Measurements from ENCODE around the gene CRMP1. TPM values are rescaled to one million over a fixed set of nuclear protein-coding genes. Genes with fewer than 3 reads are reported as not detected.

The CRMP1 gene
- not detected in 2 replicates for total RNA-seq (2014; rRNA removed; shearing (Covaris generic))
- 1.3 and 1.6 TPM in 2 replicates for polyA plus RNA-seq (2016; fragmentation: Nextera tagmentation; extraction: Ambion mirVana)

DNA sequence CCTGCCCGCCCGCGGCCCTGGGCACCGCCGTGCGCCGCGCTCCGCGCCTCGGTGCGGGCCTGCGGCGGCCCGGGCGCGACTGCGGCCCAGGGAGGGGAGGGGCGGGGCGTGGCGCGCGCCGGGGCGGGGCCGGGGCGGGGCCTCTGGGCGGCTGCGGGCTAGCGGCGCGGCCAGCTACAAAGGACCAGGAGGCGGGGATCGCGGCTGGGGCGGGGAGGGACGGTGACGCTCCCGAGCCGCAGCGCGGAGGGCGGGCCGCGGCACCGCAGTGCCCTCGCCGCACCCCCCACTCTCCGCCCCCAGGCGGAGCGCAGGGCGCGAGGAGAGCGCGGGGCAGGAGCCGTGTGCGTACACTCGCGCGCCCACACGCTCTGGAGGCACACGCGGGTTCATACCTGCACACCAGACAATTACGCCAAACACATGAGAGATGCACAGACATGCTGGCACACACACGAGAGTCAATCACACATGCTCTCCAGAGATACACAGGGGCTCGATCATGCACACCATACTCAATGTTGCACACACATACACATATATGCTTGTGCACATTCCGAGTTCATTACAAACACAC lies at the start of gene CRMP1:
TSS of gene CRMP1 (minus strand) at position 83 of the 577 bp plus-strand sequence. CDS start 117 bp downstream, outside the sequence.
- Histone ChIP-seq H3K4me3 (no peak within 1 kb of the TSS), H3K36me3 (ENCODE audit: low read depth) (no peaks in the 10 kb centered on the region), H3K27ac (no peak within 1 kb of the TSS), H3K9me2 (ENCODE audit: insufficient read depth) (no peaks in the 10 kb centered on the region), H3K79me2 (ENCODE audit: insufficient read depth) (no peaks in the 10 kb centered on the region), H3K9me3 (ENCODE audit: low read depth) (no peaks in the 10 kb centered on the region), H3F3A (ENCODE audit: insufficient read depth) (no peaks in the 10 kb centered on the region), H3K27me3 (replicated peaks; ENCODE audit: insufficient read depth) (peaks cover 75% of the 10 kb centered on the region), H2AFZ (no peak within 1 kb of the TSS), H3K4me2 (ENCODE audit: unreplicated experiment) (no peak within 1 kb of the TSS), H3K9ac (no peak within 1 kb of the TSS), H4K20me1 (ENCODE audit: insufficient read depth) (no peaks in the 10 kb centered on the region), H3K4me1 (ENCODE audit: insufficient read depth) (no peaks in the 10 kb centered on the region)
- TF ChIP-seq EZH2 (IDR thresholded peaks at IDR 0.05; ENCODE audit: insufficient read depth, poor library complexity, severe bottlenecking) (peak; percentile 33), EZH2phosphoT487 (IDR thresholded peaks at IDR 0.05; ENCODE audit: insufficient read depth, low read depth) (no peak)
- 7 to 13% methylated on average over 10 to 24 of the region's 67 CpGs for WGBS, 2 experiments (ENCODE audit: low coverage in 1 of 2, low lambda C conversion rate in 2 of 2, missing lambda C conversion rate in 2 of 2)
- DNase-seq, result peak; percentile 32
- in situ Hi-C loops (cut with MboI), result no loop called here

DNA sequence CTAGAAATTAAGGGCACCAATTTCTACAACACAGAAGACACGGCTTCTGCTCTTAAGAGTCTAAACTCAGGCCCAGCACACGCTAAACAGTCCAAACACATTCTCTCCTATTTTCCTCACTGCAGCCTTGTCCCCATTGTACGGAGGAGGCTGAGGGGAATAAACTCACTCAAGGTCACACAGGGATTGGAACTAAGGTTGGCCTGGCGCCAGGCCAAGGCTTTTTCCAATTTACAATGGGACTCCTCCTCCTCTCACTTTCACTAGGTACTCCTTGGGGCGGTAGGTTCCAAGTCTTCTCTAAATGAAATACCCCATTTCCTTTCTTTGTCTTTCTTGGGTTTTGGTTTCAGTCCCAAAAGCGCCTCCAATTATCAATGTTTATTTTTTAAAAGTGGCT lies 48.7 kb upstream of the CRMP1 start:
- H3K36me3 ChIP-seq (ENCODE audit: low read depth), result no peaks in the 10 kb centered on the region
- H3K27me3 ChIP-seq (replicated peaks; ENCODE audit: insufficient read depth), result 0 out of 2 replicates have a peak, but pooled peaks cover 10% of the 10 kb centered on the region
- no peak overlapping the region for H3K9ac ChIP-seq
- no peak overlapping the region for H3K4me3 ChIP-seq
- no peak overlapping the region for H3K27ac ChIP-seq
- H3K4me2 ChIP-seq (ENCODE audit: unreplicated experiment), result no peak overlapping the region
- H3K9me3 ChIP-seq (ENCODE audit: low read depth), result no peaks in the 10 kb centered on the region
- WGBS, 2 experiments (ENCODE audit: low coverage in 1 of 2, low lambda C conversion rate in 2 of 2, missing lambda C conversion rate in 2 of 2), result 44 to 45% methylated on average over 6 of the region's 6 CpGs
- no peak for TF ChIP-seq EZH2phosphoT487 (IDR thresholded peaks at IDR 0.05; ENCODE audit: insufficient read depth, low read depth)
- no peak for TF ChIP-seq EZH2 (IDR thresholded peaks at IDR 0.05; ENCODE audit: insufficient read depth, poor library complexity, severe bottlenecking)
- no peaks in the 10 kb centered on the region for H3F3A ChIP-seq (ENCODE audit: insufficient read depth)
- in situ Hi-C loops (cut with MboI), result no loop called here
- H3K4me1 ChIP-seq (ENCODE audit: insufficient read depth), result no peaks in the 10 kb centered on the region
- no peak for DNase-seq
- H2AFZ ChIP-seq, result no peak overlapping the region
- H3K79me2 ChIP-seq (ENCODE audit: insufficient read depth), result no peaks in the 10 kb centered on the region
- no peaks in the 10 kb centered on the region for H4K20me1 ChIP-seq (ENCODE audit: insufficient read depth)
- no peaks in the 10 kb centered on the region for H3K9me2 ChIP-seq (ENCODE audit: insufficient read depth)

DNA sequence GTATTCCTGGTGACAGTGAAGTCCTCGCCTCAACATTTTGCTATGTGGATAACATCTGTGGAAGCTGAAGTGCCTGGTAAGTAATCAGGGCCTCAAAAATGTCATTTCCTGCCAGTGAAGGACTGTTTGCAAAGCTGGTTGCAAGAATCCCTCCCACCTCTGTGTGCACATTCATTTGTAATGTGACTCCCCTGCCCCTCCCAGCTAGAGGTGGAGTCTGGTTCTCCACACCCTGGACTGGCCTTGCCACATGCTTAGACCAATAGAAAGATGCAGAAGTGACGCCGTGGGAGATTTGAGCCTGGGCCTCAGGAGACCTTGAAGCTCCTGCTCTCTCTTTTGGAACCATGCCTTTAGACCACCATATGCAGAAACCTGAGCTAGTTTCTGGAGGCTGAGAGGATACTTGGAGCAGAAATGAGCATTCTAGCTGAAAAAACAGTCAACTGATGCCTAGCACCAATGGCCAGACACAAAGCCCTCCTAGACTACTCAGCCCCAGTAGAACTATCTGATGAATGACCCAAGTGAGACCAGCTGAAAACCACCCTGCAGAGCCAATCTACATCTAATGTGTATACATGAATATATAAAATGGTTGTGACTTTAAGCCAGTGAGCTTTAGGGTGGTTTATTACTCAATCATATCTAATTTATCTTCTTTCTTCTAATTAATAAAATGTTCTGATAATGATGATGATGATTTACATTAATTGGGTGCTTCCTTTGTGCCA lies 47.8 kb upstream of the CRMP1 start:
- 26 to 38% methylated on average over 3 of the region's 3 CpGs for WGBS, 2 experiments (ENCODE audit: low coverage in 1 of 2, low lambda C conversion rate in 2 of 2, missing lambda C conversion rate in 2 of 2)
- Histone ChIP-seq H4K20me1 (ENCODE audit: insufficient read depth) (no peaks in the 10 kb centered on the region), H3K27me3 (replicated peaks; ENCODE audit: insufficient read depth) (0 out of 2 replicates have a peak, but pooled peaks cover 10% of the 10 kb centered on the region), H3F3A (ENCODE audit: insufficient read depth) (no peaks in the 10 kb centered on the region), H3K9me3 (ENCODE audit: low read depth) (no peaks in the 10 kb centered on the region), H3K9ac (no peak overlapping the region), H3K4me2 (ENCODE audit: unreplicated experiment) (no peak overlapping the region), H2AFZ (no peak overlapping the region), H3K9me2 (ENCODE audit: insufficient read depth) (no peaks in the 10 kb centered on the region), H3K4me3 (no peak overlapping the region), H3K36me3 (ENCODE audit: low read depth) (no peaks in the 10 kb centered on the region), H3K27ac (no peak overlapping the region), H3K79me2 (ENCODE audit: insufficient read depth) (no peaks in the 10 kb centered on the region), H3K4me1 (ENCODE audit: insufficient read depth) (no peaks in the 10 kb centered on the region)
- TF ChIP-seq EZH2 (IDR thresholded peaks at IDR 0.05; ENCODE audit: insufficient read depth, poor library complexity, severe bottlenecking), result no peak
- TF ChIP-seq EZH2phosphoT487 (IDR thresholded peaks at IDR 0.05; ENCODE audit: insufficient read depth, low read depth), result no peak
- no peak for DNase-seq
- in situ Hi-C loops (cut with MboI), result no loop called here

DNA sequence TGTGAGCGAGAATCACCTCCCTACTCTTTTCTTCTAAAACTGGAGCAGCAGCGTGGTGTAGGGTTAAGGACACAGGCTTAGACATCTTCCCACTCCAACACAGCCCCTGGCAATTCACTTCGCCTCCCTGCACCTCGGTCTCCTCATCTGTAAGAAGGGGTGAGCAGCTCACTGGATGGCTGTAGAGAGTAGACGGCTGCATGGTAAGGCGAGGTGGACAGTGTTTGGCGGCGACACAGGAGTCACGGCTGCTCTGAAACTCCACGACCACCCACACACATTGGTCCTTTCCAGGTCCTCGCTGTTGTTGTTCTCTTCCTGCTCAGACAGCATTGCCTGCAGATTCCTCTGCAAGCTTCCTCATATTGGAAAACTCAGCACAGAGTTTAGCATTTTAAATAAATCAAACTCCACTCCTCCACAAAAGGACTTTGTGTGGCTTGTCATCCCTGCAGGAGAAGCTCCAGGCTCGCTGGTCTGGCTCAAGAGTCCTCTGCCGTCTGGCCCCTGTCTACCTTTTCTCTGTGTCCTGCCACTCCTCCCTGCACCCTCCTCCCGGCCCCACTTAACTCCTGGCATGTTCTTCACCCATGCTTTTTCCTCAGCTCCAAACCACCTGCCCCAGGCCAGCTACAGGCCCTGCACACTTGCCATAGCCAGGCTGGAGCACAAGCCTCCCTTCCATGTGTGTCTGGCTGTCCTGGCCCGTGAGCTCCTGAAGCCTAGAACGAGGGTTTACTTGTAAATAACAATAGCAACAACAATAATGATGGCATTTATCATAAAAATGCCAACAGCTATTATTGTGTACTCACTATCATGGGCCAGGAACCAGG lies 41.3 kb upstream of the CRMP1 start:
- Histone ChIP-seq H3K36me3 (ENCODE audit: low read depth) (no peaks in the 10 kb centered on the region), H3K27ac (no peak overlapping the region), H3K4me1 (ENCODE audit: insufficient read depth) (no peaks in the 10 kb centered on the region), H3F3A (ENCODE audit: insufficient read depth) (no peaks in the 10 kb centered on the region), H3K9ac (no peak overlapping the region), H3K27me3 (replicated peaks; ENCODE audit: insufficient read depth) (peaks cover 20% of the 10 kb centered on the region; the same call in 1 of the 2 replicates), H3K4me2 (ENCODE audit: unreplicated experiment) (no peak overlapping the region), H3K4me3 (no peak overlapping the region), H4K20me1 (ENCODE audit: insufficient read depth) (no peaks in the 10 kb centered on the region), H3K79me2 (ENCODE audit: insufficient read depth) (no peaks in the 10 kb centered on the region), H2AFZ (no peak overlapping the region), H3K9me2 (ENCODE audit: insufficient read depth) (no peaks in the 10 kb centered on the region), H3K9me3 (ENCODE audit: low read depth) (no peaks in the 10 kb centered on the region)
- TF ChIP-seq EZH2phosphoT487 (IDR thresholded peaks at IDR 0.05; ENCODE audit: insufficient read depth, low read depth) (no peak), EZH2 (IDR thresholded peaks at IDR 0.05; ENCODE audit: insufficient read depth, poor library complexity, severe bottlenecking) (no peak)
- no peak for DNase-seq
- in situ Hi-C loops (cut with MboI), result no loop called here
- 32 to 33% methylated on average over 16 of the region's 16 CpGs for WGBS, 2 experiments (ENCODE audit: low coverage in 1 of 2, low lambda C conversion rate in 2 of 2, missing lambda C conversion rate in 2 of 2)
